Measurements from ENCODE around the gene NDUFB4. TPM values are rescaled to one million over a fixed set of nuclear protein-coding genes. Genes with fewer than 3 reads are reported as not detected.

The NDUFB4 gene
- total RNA-seq (2011; cell fraction: chromatin; rRNA removed; ENCODE audit: low replicate concordance), result 19.3 and 23.3 TPM in 2 replicates
- total RNA-seq (2011; cell fraction: nucleolus; rRNA removed), result 30.1 and 30.4 TPM in 2 replicates
- 35.7 and 56.3 TPM in 2 replicates for total RNA-seq (2011; cell fraction: nucleoplasm; rRNA removed)
- total RNA-seq (2014; rRNA removed) (140 and 146 TPM in 2 replicates), total RNA-seq (2014; rRNA removed; fragmentation: Illumina TruSeq; extraction: Trizol) (132 and 195 TPM in 2 replicates), total RNA-seq (2015; rRNA removed; fragmentation: Illumina TruSeq; extraction: Trizol) (312 and 351 TPM in 2 replicates), total RNA-seq (2021) (125 and 129 TPM in 2 replicates), polyA plus RNA-seq (2011; rRNA removed) (124 and 135 TPM in 2 replicates), polyA plus RNA-seq (2014; fragmentation: Illumina TruSeq; extraction: Trizol) (210 and 237 TPM in 2 replicates), polyA plus RNA-seq (2014; fragmentation: Nextera tagmentation; extraction: Ambion mirVana) (100 to 1,000 TPM; 560 to 670 TPM), polyA plus RNA-seq (2014; rRNA removed) (227 and 285 TPM in 2 replicates), polyA minus RNA-seq (2011; rRNA and poly(A)+ RNA removed) (69.5 and 81.5 TPM in 2 replicates), Bru-seq, nascent RNA (percentile 97 among the genes with signal in this experiment), BruChase-seq, experiment 1, labeled RNA remaining after a 2-hour chase (percentile 96 among the genes with signal in this experiment), BruChase-seq, experiment 2, labeled RNA remaining after a 6-hour chase (percentile 97 among the genes with signal in this experiment)
- polyA plus RNA-seq (2011; cell fraction: cytosol; rRNA removed), result 263 and 300 TPM in 2 replicates
- polyA plus RNA-seq (2011; cell fraction: nucleus; rRNA removed), result 86.7 and 94.9 TPM in 2 replicates
- 185 and 189 TPM in 2 replicates for polyA plus RNA-seq (2012)
- 78.5 and 124 TPM in 2 replicates for polyA minus RNA-seq (2011; cell fraction: cytosol; rRNA and poly(A)+ RNA removed)
- 28.1 and 49.5 TPM in 2 replicates for polyA minus RNA-seq (2011; cell fraction: nucleus; rRNA and poly(A)+ RNA removed)
- long read RNA-seq, experiment 1, transcript NDUFB4-206 (2 exons, 425 nt), result minor isoform, 19 of 245 reads
- long read RNA-seq, experiment 1, transcript NDUFB4-201 (3 exons, 671 nt), result major isoform, 204 of 245 reads
- long read RNA-seq, experiment 1, partial matches to known transcripts, result 0 of 245 reads
- long read RNA-seq, experiment 1, other reads (novel, unspliced or antisense), result 22 of 245 reads
- long read RNA-seq, experiment 2, transcript NDUFB4-201 (3 exons, 671 nt), result major isoform, 186 of 204 reads
- long read RNA-seq, experiment 2, partial matches to known transcripts, result 0 of 204 reads
- long read RNA-seq, experiment 2, other reads (novel, unspliced or antisense), result 16 of 204 reads
- long read RNA-seq, experiment 3, transcript NDUFB4-201 (3 exons, 671 nt), result major isoform, 194 of 201 reads
- long read RNA-seq, experiment 3, partial matches to known transcripts, result 0 of 201 reads
- long read RNA-seq, experiment 3, other reads (novel, unspliced or antisense), result 5 of 201 reads

- peak within 1 kb of the TSS; percentile 92 for H2AFZ ChIP-seq (ENCODE audit: low read depth, low read length)
- FAIRE-seq (peak; percentile 99), ATAC-seq (peak; percentile 96), DNase-seq (ENCODE audit: extremely low read depth in 1 of 4, low spot score in 3 of 4) (peak; percentile 94 to 97 (median 96))
- peak within 1 kb of the TSS; percentile 99 to 100 for H3K9ac ChIP-seq (ENCODE audit: insufficient read depth in 1 of 2, low read depth in 2 of 2, low read length in 2 of 2)
- H3K27me3 ChIP-seq (ENCODE audit: control insufficient read depth in 2 of 2, insufficient read depth in 2 of 2, low read length in 2 of 2), result no peaks in the 10 kb centered on the region
- in situ Hi-C loops (cut with MboI), result no loop called here
- no peaks in the 10 kb centered on the region for H3K9me3 ChIP-seq (replicated peaks; ENCODE audit: control insufficient read depth, insufficient read depth, low read depth, low read length)
- H4K20me1 ChIP-seq (replicated peaks; ENCODE audit: control insufficient read depth, insufficient read depth, low read length), result no peaks in the 10 kb centered on the region
- H3K4me3 ChIP-seq, result peak within 1 kb of the TSS; percentile 88
- peaks cover 42% of the 10 kb centered on the region for H3K36me3 ChIP-seq (ENCODE audit: control insufficient read depth, insufficient read depth, low read length)
- POLR2A ChIA-PET, result interaction anchor here (0.7 to 1.4 kb wide), 5 partner anchors 10 to 838 kb away, joined by 3 to 10 read pairs (median 5); no protein-coding TSS in a partner anchor
- intact Hi-C loops (cut with micrococcal nuclease), result no loop called here
- CTCF ChIA-PET (ENCODE audit: low intra/inter-chr PET ratio), result no interaction called here
- peak within 1 kb of the TSS; percentile 98 for H3K27ac ChIP-seq (ENCODE audit: extremely low read depth, low read depth, low read length)
- BruUV-seq (replicated peaks), result TSS peak; percentile 63
- peak within 1 kb of the TSS; percentile 97 for H3K4me2 ChIP-seq (ENCODE audit: insufficient read depth, low read length)
- peaks cover 0 to 14% of the 10 kb centered on the region in 2 experiments; a peak in 3 of 5 replicates for H3K4me1 ChIP-seq (replicated peaks in 1 of 2; ENCODE audit: control insufficient read depth in 2 of 2, insufficient read depth in 2 of 2, low read length in 2 of 2)
- 1% methylated on average over 41 of the region's 53 CpGs for WGBS (ENCODE audit: insufficient coverage, low coverage, missing lambda C conversion rate)
- H3K9me1 ChIP-seq (ENCODE audit: control insufficient read depth, insufficient read depth, low read length), result no peaks in the 10 kb centered on the region
- peaks cover 36% of the 10 kb centered on the region for H3K79me2 ChIP-seq (ENCODE audit: control insufficient read depth, insufficient read depth, low read length)
- no peak for TF ChIP-seq ZBTB49 (CRISPR knock-in tag; IDR thresholded peaks at IDR 0.05; ENCODE audit: borderline replicate concordance)
- no peak for TF ChIP-seq BCL6 (CRISPR knock-in tag; IDR thresholded peaks at IDR 0.05)
- no peak for TF ChIP-seq ZNF778 (CRISPR knock-in tag; IDR thresholded peaks at IDR 0.05)
- no peak for TF ChIP-seq ZNF398 (CRISPR knock-in tag; IDR thresholded peaks at IDR 0.05)
- no peak for TF ChIP-seq TFE3 (CRISPR knock-in tag; IDR thresholded peaks at IDR 0.05)
- TF ChIP-seq MXI1 (IDR thresholded peaks at IDR 0.05; ENCODE audit: low read depth, low read length), result no peak
- TF ChIP-seq PTBP1 (IDR thresholded peaks at IDR 0.05; ENCODE audit: low read depth, low read length), result 0 out of 2 replicates have a peak, but pooled peaks have one; percentile 35
- no peak for TF ChIP-seq RUNX1 (IDR thresholded peaks at IDR 0.05; ENCODE audit: low read depth)
- no peak for TF ChIP-seq TRIM24 (IDR thresholded peaks at IDR 0.05)
- no peak for TF ChIP-seq SP1 (CRISPR knock-in tag; IDR thresholded peaks at IDR 0.05)
Measured at GRCh38 chr3:120596116-120596852, at the start of gene NDUFB4. NDUFB4 (plus strand) TSS chr3:120596336; CDS start chr3:120596360, 24 bp downstream.

Data from K562 (cell line).